PC-3 (cell line): ENCODE data around the gene CHKA. TPM values are rescaled to one million over a fixed set of nuclear protein-coding genes. Genes with fewer than 3 reads are reported as not detected.
A peak's percentile ranks its signal among the peaks of the same experiment; 100 is the strongest.

Experiments
- ATAC-seq: fragments of 200-7000 bp; cut with Tn5 transposase; 2 replicates; pipeline ENCODE4 v1.9.1; 2020; ENCODE audit warnings: mild to moderate bottlenecking, moderate library complexity
- BruUV-seq: library from RNA; stranded (reverse); fragments of 400-500 nt; replicated peaks from 2 replicates; lab custom pipeline; 2021; lab: Mats Ljungman, UMichigan
- CTCF ChIA-PET: fragments of 300-600 bp; sonication (Branson Sonifier 250); formaldehyde crosslinking; loops from one replicate; lab custom pipeline; 2022; ENCODE audit warnings: antibody characterized with exemption; lab: Charles Lee
- POLR2A ChIA-PET: fragments of 300-600 bp; sonication (Branson Sonifier 250); formaldehyde crosslinking; loops from one replicate; lab custom pipeline; 2022; ENCODE audit warnings: antibody characterized with exemption; ENCODE audit not compliant: unreplicated experiment; lab: Charles Lee
- DNase-seq: peaks from one replicate; pipeline ENCODE4 v3.0.0-alpha.2; 2015
- H2AFZ ChIP-seq: fragments of 300-600 bp; sonication (generic); 2 replicates; pipeline ENCODE4 v1.6.0; 2016; ENCODE audit warnings: antibody characterized with exemption, low read length
- H3F3A ChIP-seq: fragments of 300-600 bp; sonication (generic); one replicate; pipeline ENCODE4 v1.6.0; 2017; ENCODE audit warnings: antibody characterized with exemption, low read length, control low read depth, mild to moderate bottlenecking; ENCODE audit not compliant: unreplicated experiment
- H3K27ac ChIP-seq: fragments of 300-600 bp; sonication (generic); 2 replicates; pipeline ENCODE4 v1.5.1; 2016; ENCODE audit warnings: mild to moderate bottlenecking, low read length
- H3K27me3 ChIP-seq: fragments of 300-600 bp; sonication (generic); 2 replicates; pipeline ENCODE4 v1.6.1; 2016; ENCODE audit warnings: low read length, mixed read lengths
- H3K36me3 ChIP-seq: fragments of 300-600 bp; sonication (generic); 2 replicates; pipeline ENCODE4 v1.6.1; 2016; ENCODE audit warnings: low read depth, mixed run types, low read length, mixed read lengths
- H3K4me1 ChIP-seq: fragments of 300-600 bp; sonication (generic); 2 replicates; pipeline ENCODE4 v1.5.1; 2016; ENCODE audit warnings: low read length; ENCODE audit not compliant: insufficient read depth
- H3K4me2 ChIP-seq: fragments of 300-600 bp; sonication (generic); 2 replicates; pipeline ENCODE4 v1.6.0; 2016; ENCODE audit warnings: low read length
- H3K4me3 ChIP-seq: fragments of 300-600 bp; sonication (generic); 2 replicates; pipeline ENCODE4 v1.5.1; 2016; ENCODE audit warnings: mild to moderate bottlenecking, low read length, mixed read lengths
- H3K79me2 ChIP-seq: fragments of 300-600 bp; sonication (generic); 2 replicates; pipeline ENCODE4 v1.6.1; 2017; ENCODE audit warnings: low read length, mixed read lengths
- H3K9ac ChIP-seq: fragments of 300-600 bp; sonication (generic); 2 replicates; pipeline ENCODE4 v1.6.0; 2016; ENCODE audit warnings: mild to moderate bottlenecking, low read length
- H3K9me2 ChIP-seq: fragments of 300-600 bp; sonication (generic); replicated peaks from 2 replicates; pipeline ENCODE4 v1.6.1; 2016; ENCODE audit warnings: mixed run types, low read length, mixed read lengths
- H3K9me3 ChIP-seq: fragments of 300-600 bp; sonication (generic); 2 replicates; pipeline ENCODE4 v1.6.1; 2016; ENCODE audit warnings: low read length, mixed read lengths
- H4K20me1 ChIP-seq: fragments of 300-600 bp; sonication (generic); 2 replicates; pipeline ENCODE4 v1.6.1; 2016; ENCODE audit warnings: low read length, mixed read lengths
- EZH2 ChIP-seq: fragments of 300-600 bp; sonication (generic); IDR thresholded peaks from one replicate; pipeline ENCODE4 v1.6.1; 2017; ENCODE audit warnings: antibody characterized with exemption, mild to moderate bottlenecking, low read length; ENCODE audit not compliant: unreplicated experiment
- EZH2phosphoT487 ChIP-seq: fragments of 300-600 bp; sonication (generic); IDR thresholded peaks from 2 replicates; pipeline ENCODE4 v1.6.1; 2018; ENCODE audit warnings: mild to moderate bottlenecking, antibody characterized with exemption, low read length, borderline replicate concordance
- intact Hi-C: fragments of 100-400 bp; cut with micrococcal nuclease; formaldehyde crosslinking; loops from 2 replicates; pipeline ENCODE4 v1.9.0; 2023
- total RNA-seq: library from RNA; depleted of rRNA; stranded (reverse); fragments of >200 nt; gene quantifications from 2 replicates; pipeline ENCODE4 v1.2.3, GENCODE V29; 2014
- TF ChIP-seq, protein P1 (sequence below): fragments of 300-600 bp; sonication (generic); conservative IDR thresholded peaks from 2 replicates; pipeline ENCODE4 v1.5.1; 2017; ENCODE audit warnings: antibody characterized with exemption, low read depth, mild to moderate bottlenecking, low read length

CHKA gene
- total RNA-seq, 1 experiment from 2014 or later = 57.5 TPM

DNA sequence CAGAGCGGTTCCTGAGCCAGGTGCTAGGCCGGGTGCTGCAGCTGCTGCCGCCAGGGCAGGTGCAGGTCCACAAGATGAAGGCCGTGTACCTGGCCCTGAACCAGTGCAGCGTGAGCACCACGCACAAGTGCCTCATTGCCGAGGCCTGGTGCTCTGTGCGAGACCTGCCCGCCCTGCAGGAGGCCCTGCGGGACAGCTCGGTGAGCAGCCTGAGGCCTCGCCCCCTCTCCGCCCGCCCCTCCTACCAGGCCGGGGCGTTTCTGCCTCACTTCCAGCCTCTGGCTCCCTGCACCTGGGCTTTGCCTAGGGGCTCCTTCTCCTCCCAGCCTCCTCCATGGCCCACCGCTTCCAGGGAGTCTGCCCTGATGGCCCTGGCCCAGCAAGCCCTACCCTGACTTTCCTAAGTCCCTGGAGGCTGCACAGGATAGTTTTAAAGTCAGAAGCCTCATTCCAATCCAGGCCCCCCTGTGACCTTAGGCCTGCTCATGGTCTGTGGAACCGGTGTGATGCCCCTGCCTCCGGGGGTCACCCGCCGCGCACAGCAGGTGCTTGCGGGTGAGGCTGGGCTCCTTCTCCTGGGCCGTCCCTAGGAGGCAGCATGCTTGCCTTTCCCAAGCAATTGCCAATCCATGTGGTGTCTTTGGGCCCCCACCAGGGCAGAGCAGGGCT, 76.9 kb downstream of the CHKA start:
- H3K4me1 ChIP-seq = peaks cover 17% of the 10 kb centered on the region
- no peaks in the 10 kb centered on the region for H3F3A ChIP-seq
- no peak overlapping the region for H3K4me3 ChIP-seq
- ChIA-PET POLR2A (no interaction called here), CTCF (no interaction called here)
- H3K27me3 ChIP-seq = no peaks in the 10 kb centered on the region
- no TSS peak for BruUV-seq
- TF ChIP-seq, protein P1, sequence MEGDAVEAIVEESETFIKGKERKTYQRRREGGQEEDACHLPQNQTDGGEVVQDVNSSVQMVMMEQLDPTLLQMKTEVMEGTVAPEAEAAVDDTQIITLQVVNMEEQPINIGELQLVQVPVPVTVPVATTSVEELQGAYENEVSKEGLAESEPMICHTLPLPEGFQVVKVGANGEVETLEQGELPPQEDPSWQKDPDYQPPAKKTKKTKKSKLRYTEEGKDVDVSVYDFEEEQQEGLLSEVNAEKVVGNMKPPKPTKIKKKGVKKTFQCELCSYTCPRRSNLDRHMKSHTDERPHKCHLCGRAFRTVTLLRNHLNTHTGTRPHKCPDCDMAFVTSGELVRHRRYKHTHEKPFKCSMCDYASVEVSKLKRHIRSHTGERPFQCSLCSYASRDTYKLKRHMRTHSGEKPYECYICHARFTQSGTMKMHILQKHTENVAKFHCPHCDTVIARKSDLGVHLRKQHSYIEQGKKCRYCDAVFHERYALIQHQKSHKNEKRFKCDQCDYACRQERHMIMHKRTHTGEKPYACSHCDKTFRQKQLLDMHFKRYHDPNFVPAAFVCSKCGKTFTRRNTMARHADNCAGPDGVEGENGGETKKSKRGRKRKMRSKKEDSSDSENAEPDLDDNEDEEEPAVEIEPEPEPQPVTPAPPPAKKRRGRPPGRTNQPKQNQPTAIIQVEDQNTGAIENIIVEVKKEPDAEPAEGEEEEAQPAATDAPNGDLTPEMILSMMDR = 0 out of 2 replicates have a peak, but pooled peaks have one; percentile 13
- TF ChIP-seq EZH2 = no peak
- DNase-seq (no peak), ATAC-seq (no peak)
- H3K9me3 ChIP-seq = no peaks in the 10 kb centered on the region
- intact Hi-C loops = no loop called here
- peaks cover 26% of the 10 kb centered on the region for H3K79me2 ChIP-seq
- H3K9me2 ChIP-seq = no peaks in the 10 kb centered on the region
- H4K20me1 ChIP-seq = no peaks in the 10 kb centered on the region
- H3K4me2 ChIP-seq = no peak overlapping the region
- peaks cover 7% of the 10 kb centered on the region; the same call in 1 of the 2 replicates for H3K36me3 ChIP-seq
- H3K27ac ChIP-seq = no peak overlapping the region
- no peak overlapping the region for H2AFZ ChIP-seq
- no peak overlapping the region for H3K9ac ChIP-seq

DNA sequence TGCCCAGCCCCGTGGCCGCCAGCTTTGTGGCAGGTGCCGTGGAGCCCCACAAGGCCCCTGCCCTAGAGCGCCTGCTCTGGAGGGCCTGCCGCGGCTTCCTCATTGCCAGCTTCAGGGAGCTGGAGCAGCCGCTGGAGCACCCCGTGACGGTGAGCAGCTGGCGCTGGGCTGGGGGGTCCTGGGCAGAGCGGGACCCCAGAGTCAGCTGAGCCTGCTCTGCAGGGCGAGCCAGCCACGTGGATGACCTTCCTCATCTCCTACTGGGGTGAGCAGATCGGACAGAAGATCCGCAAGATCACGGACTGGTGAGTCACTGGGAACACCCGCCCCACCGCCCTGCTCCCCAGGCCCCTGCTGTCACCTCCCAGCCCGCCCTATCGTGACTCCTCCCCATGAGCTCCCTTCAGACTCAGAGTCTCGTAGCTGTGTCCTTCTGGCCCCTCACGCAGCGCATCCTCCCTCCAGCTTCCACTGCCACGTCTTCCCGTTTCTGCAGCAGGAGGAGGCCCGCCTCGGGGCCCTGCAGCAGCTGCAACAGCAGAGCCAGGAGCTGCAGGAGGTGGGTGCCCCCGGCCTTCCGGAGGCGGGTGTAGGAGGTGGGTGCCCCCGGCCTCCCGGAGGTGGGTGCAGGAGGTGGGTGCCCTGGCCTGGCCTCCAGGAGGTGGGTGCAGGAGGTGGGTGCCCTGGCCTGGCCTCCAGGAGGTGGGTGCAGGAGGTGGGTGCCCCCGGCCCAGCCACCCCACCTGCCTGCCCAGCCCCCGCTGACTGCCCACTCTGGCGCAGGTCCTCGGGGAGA, 77.6 kb downstream of the CHKA start:
- Histone ChIP-seq H3K36me3 (peaks cover 7% of the 10 kb centered on the region; the same call in 1 of the 2 replicates), H3K9me2 (no peaks in the 10 kb centered on the region), H3K9me3 (no peaks in the 10 kb centered on the region), H3K4me2 (no peak overlapping the region), H3F3A (no peaks in the 10 kb centered on the region), H3K4me1 (peaks cover 20% of the 10 kb centered on the region), H3K27ac (no peak overlapping the region), H3K79me2 (peaks cover 33% of the 10 kb centered on the region), H3K9ac (no peak overlapping the region), H3K4me3 (no peak overlapping the region), H4K20me1 (no peaks in the 10 kb centered on the region), H2AFZ (no peak overlapping the region), H3K27me3 (no peaks in the 10 kb centered on the region)
- no peak for ATAC-seq
- no TSS peak for BruUV-seq
- intact Hi-C loops = no loop called here
- CTCF ChIA-PET = no interaction called here
- DNase-seq = no peak
- TF ChIP-seq EZH2phosphoT487 = no peak
- TF ChIP-seq, protein P1 = no peak
- TF ChIP-seq EZH2 = no peak
- POLR2A ChIA-PET = no interaction called here

DNA sequence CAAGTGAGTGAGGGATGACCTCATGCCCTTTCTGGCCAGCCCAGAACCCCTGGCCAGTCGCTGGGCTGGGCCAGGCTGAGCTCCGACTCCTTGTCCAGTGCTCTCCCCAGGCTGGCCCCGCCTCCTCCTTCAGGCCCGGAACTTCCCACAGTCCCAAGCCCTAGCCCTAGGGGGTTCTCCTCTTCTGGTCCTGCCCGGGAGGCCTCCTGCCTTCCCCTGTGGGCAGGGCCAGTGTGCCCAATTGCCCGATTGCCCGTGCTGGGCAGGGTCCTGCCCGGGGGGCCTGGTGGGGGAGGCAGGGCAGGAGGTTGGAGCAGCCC, 78.2 kb downstream of the CHKA start:
- H3K9ac ChIP-seq = no peak overlapping the region
- no peak overlapping the region for H3K4me2 ChIP-seq
- H3K9me2 ChIP-seq = no peaks in the 10 kb centered on the region
- no peak for DNase-seq
- peaks cover 36% of the 10 kb centered on the region for H3K79me2 ChIP-seq
- peaks cover 7% of the 10 kb centered on the region; the same call in 1 of the 2 replicates for H3K36me3 ChIP-seq
- H3K27ac ChIP-seq = no peak overlapping the region
- H3F3A ChIP-seq = no peaks in the 10 kb centered on the region
- H3K27me3 ChIP-seq = no peaks in the 10 kb centered on the region
- intact Hi-C loops = no loop called here
- ATAC-seq = no peak
- CTCF ChIA-PET = no interaction called here
- no peak overlapping the region for H2AFZ ChIP-seq
- H3K4me1 ChIP-seq = peaks cover 26% of the 10 kb centered on the region
- POLR2A ChIA-PET = no interaction called here
- H3K9me3 ChIP-seq = no peaks in the 10 kb centered on the region
- no peak for TF ChIP-seq EZH2
- TF ChIP-seq EZH2phosphoT487 = no peak
- TF ChIP-seq, protein P1 = no peak
- H4K20me1 ChIP-seq = no peaks in the 10 kb centered on the region
- BruUV-seq = no TSS peak
- H3K4me3 ChIP-seq = no peak overlapping the region
